ENCODE results near the gene MRPL24.

MRPL24 gene

DNA sequence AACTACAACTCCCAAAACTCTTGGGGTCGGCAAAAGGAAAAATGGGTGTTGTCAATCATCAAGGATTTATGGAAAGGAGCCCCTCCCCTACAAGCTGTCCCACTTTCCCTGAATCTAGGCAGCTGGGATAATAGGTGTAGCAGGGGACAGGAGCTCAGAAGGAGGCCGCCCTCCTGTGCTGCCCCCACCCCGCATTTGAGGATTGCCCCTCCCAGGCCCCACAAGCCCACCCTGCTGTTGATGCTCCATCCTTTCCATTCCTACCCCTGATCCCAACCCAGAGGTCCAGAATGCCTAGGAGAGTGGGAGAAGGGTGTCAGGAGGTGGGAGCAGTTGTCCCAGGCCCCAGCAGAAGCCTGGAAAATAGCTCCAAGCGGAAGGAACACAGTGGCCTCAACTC, 1.9 kb upstream of the MRPL24 start:
- no peak for DNase-seq

DNA sequence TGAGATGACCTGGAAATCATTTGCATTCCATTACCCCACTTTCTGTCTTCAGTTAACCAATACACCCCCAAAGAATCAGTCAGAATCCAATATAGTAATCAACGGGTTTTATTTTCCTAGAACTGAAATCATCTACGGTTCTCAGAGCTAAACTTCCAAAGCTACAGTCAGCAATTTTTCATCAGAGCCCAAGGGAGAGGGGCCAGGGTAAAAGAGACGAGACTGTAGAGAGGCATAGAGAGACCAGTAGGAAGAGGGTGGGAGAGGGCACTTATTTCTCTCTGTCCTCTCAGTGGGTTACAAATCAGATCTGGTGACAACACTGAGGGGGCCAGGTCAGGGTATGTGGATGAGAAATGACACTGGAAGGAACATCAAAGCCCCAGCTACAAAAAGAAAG, 1.1 kb upstream of the MRPL24 start:
- no peak for DNase-seq

- DNase-seq, result no peak
Observed at GRCh38 chr1:156741481-156741983, 644 bp upstream of the MRPL24 start.

GRCh38 chr1:156740237-156740740, 599 bp downstream of the MRPL24 start:
- peak; percentile 69 for DNase-seq

DNA sequence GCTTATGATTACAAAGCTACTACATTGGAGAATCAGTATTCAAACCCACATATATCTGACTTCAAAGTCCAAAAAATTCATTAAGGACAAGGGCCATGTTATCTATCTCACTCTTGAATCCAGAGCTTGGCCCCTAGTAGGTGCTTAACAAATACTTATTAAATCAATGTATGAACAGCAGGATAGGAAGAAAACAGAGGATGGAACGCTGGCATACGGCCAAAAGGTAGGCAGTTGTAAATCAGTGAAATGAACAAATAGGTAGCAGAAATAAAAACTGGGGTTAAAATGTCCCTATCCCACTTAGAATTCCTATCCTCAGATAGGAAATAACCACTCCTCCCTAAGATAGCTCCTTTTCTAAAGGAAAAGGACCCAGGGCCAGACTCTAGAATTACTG, 2.0 kb downstream of the MRPL24 start:
- no peak for DNase-seq

GRCh38 chr1:156738407-156738806, 2.5 kb downstream of the MRPL24 start:
- no peak for DNase-seq

DNA sequence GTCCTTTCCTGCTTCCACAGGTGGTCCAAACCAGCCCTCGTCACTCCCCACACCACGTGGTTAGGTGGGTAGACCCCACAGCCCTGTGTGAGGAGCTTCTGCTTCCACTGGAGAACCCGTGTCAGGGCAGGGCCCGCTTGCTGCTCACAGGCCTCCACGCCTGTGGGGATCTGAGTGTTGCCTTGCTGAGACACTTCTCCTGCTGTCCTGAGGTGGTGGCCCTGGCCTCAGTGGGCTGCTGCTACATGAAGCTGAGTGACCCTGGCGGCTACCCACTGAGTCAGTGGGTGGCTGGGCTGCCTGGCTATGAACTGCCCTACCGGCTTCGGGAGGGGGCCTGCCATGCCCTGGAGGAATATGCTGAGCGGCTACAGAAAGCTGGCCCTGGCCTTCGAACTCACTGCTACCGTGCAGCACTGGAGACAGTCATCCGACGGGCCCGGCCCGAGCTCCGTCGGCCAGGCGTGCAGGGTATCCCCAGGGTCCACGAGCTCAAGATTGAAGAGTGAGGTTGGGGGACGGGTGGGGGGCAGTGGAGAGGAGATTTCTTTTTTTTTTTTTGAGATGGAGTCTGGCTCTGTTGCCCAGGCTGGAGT, 6.8 kb downstream of the MRPL24 start:
- DNase-seq, result no peak

GRCh38 chr1:156728599-156729462, 12.1 kb downstream of the MRPL24 start, which contains the start of gene ISG20L2:
Gene ISG20L2, minus strand, starts transcription at chr1:156728766. Its CDS starts 1,114 bp downstream, at chr1:156727652.
- peak; percentile 98 for DNase-seq

GRCh38 chr1:156727926-156728598, 12.8 kb downstream of the MRPL24 start, which contains the start of gene METTL25B:
Gene METTL25B, plus strand, starts transcription at chr1:156728469. Its CDS starts 636 bp downstream, at chr1:156729105.
- DNase-seq, result peak; percentile 89

GRCh38 chr1:156727492-156727891, 13.4 kb downstream of the MRPL24 start:
- DNase-seq, result no peak

DNA sequence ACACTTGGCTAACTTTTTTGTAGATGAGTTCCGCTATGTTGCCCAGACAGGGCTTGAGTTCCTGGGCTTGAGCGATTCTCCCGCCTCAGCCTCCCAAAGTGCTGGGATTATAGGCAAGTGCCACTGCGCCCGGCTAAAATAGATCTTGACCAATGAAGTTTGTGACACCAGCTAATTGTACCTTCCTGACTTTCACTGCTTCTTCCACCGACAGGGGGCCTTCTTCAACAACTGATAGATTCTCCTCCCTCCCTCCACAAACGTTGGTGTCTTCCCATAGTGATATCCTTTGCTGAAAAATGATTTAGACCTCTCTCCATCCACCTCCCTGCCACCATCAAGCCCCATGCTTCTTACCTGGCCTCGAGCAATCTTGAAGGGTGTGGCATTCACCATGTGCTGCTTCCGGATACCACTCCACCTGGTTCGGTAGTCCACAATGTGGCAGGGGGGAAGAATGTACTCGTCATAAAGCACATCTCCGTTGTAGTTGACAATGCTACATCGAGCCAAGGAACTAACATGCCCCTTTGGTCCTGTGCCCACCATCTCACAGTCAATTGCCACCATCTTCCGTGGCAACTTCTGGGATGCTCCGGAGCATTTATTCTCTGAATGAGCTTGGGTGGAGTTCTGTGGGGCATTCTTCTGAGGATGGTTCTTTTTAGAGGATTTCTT, 14.2 kb downstream of the MRPL24 start:
- peak; percentile 43 for DNase-seq

DNA sequence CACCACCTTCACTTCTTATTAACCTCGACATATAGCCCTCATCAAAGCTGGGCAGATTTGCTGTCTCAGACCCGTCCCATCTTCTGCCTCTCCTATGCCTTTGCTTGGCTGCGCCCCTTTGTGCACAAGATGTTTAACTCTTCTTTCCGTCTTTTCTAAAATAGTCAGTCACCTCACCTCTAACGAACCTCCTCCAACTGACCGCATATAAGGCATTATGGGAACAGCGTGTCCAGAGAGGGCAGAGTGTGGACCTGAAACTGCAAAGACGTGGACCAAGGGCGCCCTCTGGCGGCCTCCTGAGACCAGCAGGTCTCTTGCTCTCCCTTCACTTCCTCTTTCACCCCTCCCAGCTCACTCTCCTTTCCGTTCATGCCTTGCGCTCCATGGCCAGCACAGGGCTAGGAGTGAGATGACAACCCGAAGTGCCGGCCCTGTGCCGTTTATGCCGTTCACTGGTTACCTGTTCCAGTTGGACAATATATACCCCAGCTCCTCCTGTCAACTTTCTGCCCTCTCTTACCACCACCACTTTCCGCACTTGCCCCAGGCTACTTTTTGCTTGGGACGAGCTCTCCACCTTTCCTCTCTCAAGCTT, 15.1 kb downstream of the MRPL24 start:
- peak; percentile 75 for DNase-seq

- no peak for DNase-seq
Observed at GRCh38 chr1:156721535-156721934, 19.4 kb downstream of the MRPL24 start.

- no peak for DNase-seq
Observed at GRCh38 chr1:156721131-156721530, 19.8 kb downstream of the MRPL24 start.

- peak; percentile 45 for DNase-seq
Observed at GRCh38 chr1:156717351-156717750, 23.5 kb downstream of the MRPL24 start.

DNA sequence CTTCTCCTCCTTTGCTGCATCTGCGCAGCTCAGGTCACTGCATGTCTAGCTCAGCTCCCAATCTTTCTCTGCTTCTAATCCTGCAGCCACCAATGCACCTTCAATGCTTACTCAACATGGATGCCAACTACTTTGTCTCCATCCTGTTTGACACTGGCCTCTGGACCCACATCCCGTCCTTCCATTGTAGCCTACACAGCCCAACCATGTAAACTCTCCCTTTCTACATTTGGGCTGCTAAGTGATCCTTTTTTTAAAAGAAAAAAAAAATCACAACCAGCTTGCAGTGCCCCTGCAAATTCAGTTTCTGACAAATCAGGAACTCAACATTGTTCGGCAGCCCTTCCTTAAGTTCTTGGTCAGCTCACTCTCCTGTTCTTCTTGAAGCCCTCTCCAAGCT, 26.1 kb downstream of the MRPL24 start:
- DNase-seq, result no peak

DNA sequence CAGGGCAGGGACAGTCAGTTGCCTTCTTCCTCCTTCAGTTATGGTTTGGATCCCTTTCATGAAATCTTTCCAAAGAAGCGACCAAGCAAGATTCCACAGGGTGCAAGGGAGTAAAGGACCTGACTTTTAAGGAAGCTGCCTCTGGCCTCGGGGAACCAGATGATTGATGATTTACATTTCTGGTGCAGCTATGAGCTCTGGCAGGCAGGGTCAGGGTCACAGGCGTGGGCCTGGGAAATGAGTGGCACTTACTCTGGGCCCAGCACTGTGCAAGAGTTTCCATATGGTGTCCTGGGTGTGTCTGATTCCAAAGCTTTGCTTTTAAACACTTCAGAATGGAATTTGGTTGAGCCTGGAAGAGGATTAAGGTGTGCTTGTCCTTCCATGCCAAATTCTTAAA, 28.3 kb downstream of the MRPL24 start:
- no peak for DNase-seq

- peak; percentile 13 for DNase-seq
Observed at GRCh38 chr1:156711011-156711817, 29.7 kb downstream of the MRPL24 start.

DNA sequence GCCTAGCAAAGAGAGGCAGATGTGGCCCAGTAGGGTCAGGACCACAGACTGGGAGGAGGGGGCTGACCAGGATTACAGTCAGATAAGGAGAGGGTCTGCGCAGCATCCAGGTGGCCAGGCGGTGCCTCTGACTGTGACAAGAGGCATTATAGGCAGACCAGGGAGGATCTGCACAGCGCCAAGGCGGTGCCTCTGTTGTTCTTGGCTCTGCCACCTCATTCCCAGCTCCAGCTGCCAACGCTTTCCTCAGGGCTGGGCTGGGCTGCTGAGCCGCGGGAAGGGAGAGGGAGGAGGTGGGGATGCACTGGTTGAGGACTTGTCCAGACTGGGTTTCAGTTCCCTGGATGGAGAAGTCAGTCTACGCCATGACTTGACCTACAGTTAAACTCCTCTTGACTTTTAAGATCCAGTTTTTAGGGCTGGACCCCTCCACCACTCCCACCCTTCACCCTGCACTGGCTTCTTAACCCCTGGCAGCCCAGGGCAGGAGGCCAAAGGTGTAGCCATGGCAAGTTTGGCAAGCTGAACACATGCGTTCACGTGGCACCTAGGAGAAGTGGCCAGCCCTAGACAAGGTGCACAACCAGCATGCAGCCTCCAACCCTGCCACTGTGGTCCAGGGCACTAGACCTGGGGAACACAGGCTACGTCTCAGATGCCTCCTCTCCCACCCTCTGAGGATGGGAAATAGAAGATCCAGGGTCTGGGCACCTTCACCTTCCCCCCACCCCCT, 31.0 kb downstream of the MRPL24 start:
- peak; percentile 70 for DNase-seq

DNA sequence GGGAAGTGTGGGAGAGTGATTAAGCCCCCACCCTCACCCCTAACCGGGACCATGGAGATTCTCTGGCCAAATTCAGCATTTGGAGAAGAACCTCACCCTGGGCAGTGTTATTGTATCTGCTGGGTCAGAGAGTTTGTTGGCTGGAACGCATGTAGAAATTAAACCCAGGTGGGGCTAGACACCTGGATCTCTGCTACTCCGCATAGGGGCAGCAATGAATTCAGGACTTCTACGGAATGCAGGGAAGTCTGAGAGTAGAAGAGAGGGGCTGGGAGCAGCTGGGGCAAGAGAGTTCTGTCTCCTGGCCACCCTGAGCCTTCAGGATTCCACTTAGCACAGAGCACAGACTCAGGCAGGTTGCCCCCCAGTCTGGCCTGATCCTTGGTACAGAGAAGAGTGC, 31.9 kb downstream of the MRPL24 start:
- DNase-seq, result no peak

DNA sequence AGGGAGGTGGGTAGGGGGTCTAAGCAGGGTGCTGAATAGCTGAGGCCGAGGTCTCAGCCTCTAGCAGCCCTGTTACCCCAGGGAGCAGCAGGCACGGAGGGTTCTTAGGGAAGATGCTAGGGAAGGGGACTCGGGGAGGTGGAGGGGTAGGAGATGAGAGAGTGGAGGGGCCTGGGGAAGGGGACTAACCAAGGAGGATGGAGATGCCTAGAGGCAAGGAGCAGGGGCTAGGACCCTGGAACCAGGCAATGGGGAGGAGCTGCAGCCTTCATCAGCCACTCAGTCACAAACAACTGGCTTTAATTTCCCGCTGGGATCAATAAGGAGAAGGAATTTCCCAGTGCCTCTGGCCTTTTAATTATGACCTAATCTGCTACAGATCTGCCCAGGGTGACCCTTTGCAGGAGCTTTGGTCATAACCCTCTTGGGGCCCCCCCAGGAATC, 32.6 kb downstream of the MRPL24 start:
- no peak for DNase-seq

Measured in NCI-H2171 treated with DMSO at 0.1 percent for 48 hours (cell line).